ENCODE data around the gene MXI1. TPM values are rescaled to one million over a fixed set of nuclear protein-coding genes. Genes with fewer than 3 reads are reported as not detected.

Gene MXI1
- total and polyA plus RNA-seq, 2 of the 4 experiments (the other 2 are of a cell fraction): 7.2 to 11.8 TPM

- no peak for TF ChIP-seq POLR2A (IDR thresholded peaks at IDR 0.05; ENCODE audit: low read depth, low read length)
- no peak for TF ChIP-seq CHD1 (IDR thresholded peaks at IDR 0.05; ENCODE audit: low read depth, low read length)
These were observed 26.0 kb upstream of the MXI1 start (continued) for GRCh38 chr10:110181451-110181850.

GRCh38 chr10:110181911-110182310 lies 25.5 kb upstream of the MXI1 start:
- Histone ChIP-seq H2AK5ac (ENCODE audit: low read depth, low read length) (no peak overlapping the region), H2BK5ac (ENCODE audit: low read depth, low read length, poor library complexity, severe bottlenecking) (no peak overlapping the region), H3K9ac (ENCODE audit: low read depth, low read length) (no peak overlapping the region), H3K4me3 (ENCODE audit: insufficient read depth, low read depth, low read length) (no peak overlapping the region), H3K14ac (replicated peaks; ENCODE audit: low read depth, low read length) (no peak overlapping the region), H4K8ac (ENCODE audit: low read depth in 2 of 2, low read length in 2 of 2) (no peak overlapping the region), H2AK9ac (replicated peaks; ENCODE audit: low read depth, low read length, poor library complexity) (no peak overlapping the region), H2BK20ac (ENCODE audit: low read depth, low read length) (no peak overlapping the region), H3K4me2 (ENCODE audit: low read depth, low read length) (no peak overlapping the region), H4K91ac (ENCODE audit: insufficient read depth, low read depth, low read length) (no peak overlapping the region), H3K27ac (ENCODE audit: insufficient read depth, low read length) (no peak overlapping the region), H3K23ac (ENCODE audit: low read depth, low read length) (no peak overlapping the region), H3K4me1 (ENCODE audit: control insufficient read depth, insufficient read depth, low read length) (no peaks in the 10 kb centered on the region), H3K18ac (ENCODE audit: low read depth, low read length) (no peak overlapping the region), H3K56ac (ENCODE audit: extremely low read depth, insufficient read depth, low read length) (no peak overlapping the region), H3K4ac (ENCODE audit: low read depth, low read length) (no peak overlapping the region), H4K5ac (ENCODE audit: low read depth, low read length) (no peak overlapping the region), H2BK120ac (ENCODE audit: low read depth, low read length) (no peak overlapping the region), H3K9me1 (ENCODE audit: insufficient read depth, low read length) (no peaks in the 10 kb centered on the region), H2AFZ (replicated peaks; ENCODE audit: low read length, poor library complexity) (no peak overlapping the region), H3K27me3 (ENCODE audit: control insufficient read depth, insufficient read depth, low read length) (peaks cover 12% of the 10 kb centered on the region), H3K9me3 (ENCODE audit: control insufficient read depth, insufficient read depth, low read length) (no peaks in the 10 kb centered on the region), H2BK15ac (ENCODE audit: low read depth, low read length) (no peak overlapping the region), H4K20me1 (ENCODE audit: insufficient read depth, low read length) (no peaks in the 10 kb centered on the region), H3K79me1 (ENCODE audit: low read depth in 1 of 2, low read length in 2 of 2) (no peaks in the 10 kb centered on the region), H3K36me3 (ENCODE audit: control insufficient read depth, insufficient read depth, low read length) (no peaks in the 10 kb centered on the region)
- BruUV-seq (replicated peaks): no TSS peak
- dilution Hi-C loops (cut with HindIII; ENCODE audit: low sequenced_read_pairs, unreplicated experiment): no loop called here
- no CpG with 5 or more reads among the region's 5 CpGs for WGBS, 2 experiments (ENCODE audit: extremely low coverage in 2 of 2, insufficient read length in 1 of 2)
- ChIA-PET CTCF (no interaction called here), POLR2A (ENCODE audit: unreplicated experiment) (no interaction called here)
- intact Hi-C loops (cut with micrococcal nuclease): no loop called here
- DNase-seq: no peak
- TF ChIP-seq ELK1 (IDR thresholded peaks at IDR 0.05; ENCODE audit: borderline replicate concordance, low read depth, low read length): no peak
- no peak for TF ChIP-seq MXI1 (IDR thresholded peaks at IDR 0.05; ENCODE audit: borderline replicate concordance, low read depth, low read length)
- no peak for TF ChIP-seq MAZ (IDR thresholded peaks at IDR 0.05; ENCODE audit: borderline replicate concordance, low read depth, low read length)
- no peak for TF ChIP-seq POLR2A (IDR thresholded peaks at IDR 0.05; ENCODE audit: low read depth, low read length)
- TF ChIP-seq CEBPB (IDR thresholded peaks at IDR 0.05; ENCODE audit: low read depth, low read length): no peak
- no peak for TF ChIP-seq SMC3 (IDR thresholded peaks at IDR 0.05; ENCODE audit: low read depth, low read length)
- TF ChIP-seq FOS (IDR thresholded peaks at IDR 0.05; ENCODE audit: low read depth, low read length): no peak
- in situ Hi-C loops (cut with MboI; ENCODE audit: low sequenced_read_pairs): no loop called here
- no peak for ATAC-seq (ENCODE audit: low read depth)
